ENCODE data around the gene SPDYE4.
"Not testable (repeated sequence)": the region's sequence is repeated elsewhere in the genome, so short reads cannot be mapped to it uniquely, and the experiment has no call there.

The SPDYE4 gene, protein sequence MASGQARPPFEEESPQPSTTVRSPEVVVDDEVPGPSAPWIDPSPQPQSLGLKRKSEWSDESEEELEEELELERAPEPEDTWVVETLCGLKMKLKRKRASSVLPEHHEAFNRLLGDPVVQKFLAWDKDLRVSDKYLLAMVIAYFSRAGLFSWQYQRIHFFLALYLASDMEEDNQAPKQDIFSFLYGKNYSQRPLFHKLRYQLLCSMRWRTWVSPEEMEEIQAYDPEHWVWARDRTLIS

DNA sequence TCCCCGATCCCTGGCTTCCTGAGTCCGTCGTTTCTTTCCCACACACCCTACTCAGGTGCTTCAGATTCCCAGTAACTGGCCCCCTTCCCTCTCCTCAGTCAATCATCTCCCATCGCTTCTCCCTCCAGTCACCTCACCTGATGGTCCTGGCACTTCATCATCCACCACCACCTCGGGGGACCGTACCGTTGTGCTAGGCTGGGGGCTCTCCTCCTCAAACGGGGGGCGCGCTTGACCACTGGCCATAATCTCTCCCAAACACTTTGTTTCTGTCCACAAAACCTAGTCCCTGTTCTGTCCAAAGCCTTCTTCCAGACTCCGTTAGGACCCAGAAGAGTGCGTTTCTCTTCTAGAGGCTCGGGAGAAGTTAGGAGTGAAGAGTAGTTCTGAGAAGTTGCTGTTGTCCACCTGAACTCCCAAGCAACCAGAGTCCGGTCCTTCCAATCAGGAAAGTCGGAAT, at the start of gene SPDYE4:
Gene SPDYE4 (minus strand): TSS at position 410 of the 460 bp plus-strand sequence. CDS start 164 bp downstream, at position 246.
- no peak for DNase-seq

DNA sequence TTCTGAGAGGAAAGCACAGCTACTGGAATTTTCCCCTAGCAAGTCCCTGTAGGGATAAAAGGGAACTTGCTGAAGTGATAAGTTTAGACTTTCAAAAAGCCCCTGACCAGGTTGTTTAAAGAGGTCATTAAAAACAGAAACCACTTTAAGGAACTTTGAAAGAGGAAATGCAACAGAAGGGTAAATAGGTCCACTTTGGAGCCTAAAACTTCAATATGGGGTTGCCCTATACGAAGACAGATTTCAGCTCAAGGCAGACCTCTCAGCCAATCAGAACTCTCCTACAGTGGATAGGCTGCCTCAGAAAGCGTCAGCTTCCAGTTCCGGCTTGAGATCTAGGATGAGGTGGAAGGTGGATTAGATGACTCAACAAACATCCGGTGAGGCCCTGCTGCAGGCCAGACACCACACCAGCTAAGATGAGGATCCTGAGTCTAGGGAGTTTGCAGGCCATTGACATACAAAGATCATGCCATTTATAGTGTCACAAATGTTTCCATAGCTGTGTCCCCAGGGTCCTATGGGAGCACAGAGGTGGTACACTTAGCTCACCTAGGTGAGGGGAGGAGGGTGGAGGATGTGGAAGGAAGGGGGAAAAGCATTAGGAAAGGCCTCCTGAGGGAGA, 48.7 kb upstream of the SPDYE4 start:
- DNase-seq, result no peak

- no peak for DNase-seq
Measured at GRCh38 chr17:8806253-8806925, 48.0 kb upstream of the SPDYE4 start.

GRCh38 chr17:8805396-8805795, 47.0 kb upstream of the SPDYE4 start:
- DNase-seq, result not testable (repeated sequence)

DNA sequence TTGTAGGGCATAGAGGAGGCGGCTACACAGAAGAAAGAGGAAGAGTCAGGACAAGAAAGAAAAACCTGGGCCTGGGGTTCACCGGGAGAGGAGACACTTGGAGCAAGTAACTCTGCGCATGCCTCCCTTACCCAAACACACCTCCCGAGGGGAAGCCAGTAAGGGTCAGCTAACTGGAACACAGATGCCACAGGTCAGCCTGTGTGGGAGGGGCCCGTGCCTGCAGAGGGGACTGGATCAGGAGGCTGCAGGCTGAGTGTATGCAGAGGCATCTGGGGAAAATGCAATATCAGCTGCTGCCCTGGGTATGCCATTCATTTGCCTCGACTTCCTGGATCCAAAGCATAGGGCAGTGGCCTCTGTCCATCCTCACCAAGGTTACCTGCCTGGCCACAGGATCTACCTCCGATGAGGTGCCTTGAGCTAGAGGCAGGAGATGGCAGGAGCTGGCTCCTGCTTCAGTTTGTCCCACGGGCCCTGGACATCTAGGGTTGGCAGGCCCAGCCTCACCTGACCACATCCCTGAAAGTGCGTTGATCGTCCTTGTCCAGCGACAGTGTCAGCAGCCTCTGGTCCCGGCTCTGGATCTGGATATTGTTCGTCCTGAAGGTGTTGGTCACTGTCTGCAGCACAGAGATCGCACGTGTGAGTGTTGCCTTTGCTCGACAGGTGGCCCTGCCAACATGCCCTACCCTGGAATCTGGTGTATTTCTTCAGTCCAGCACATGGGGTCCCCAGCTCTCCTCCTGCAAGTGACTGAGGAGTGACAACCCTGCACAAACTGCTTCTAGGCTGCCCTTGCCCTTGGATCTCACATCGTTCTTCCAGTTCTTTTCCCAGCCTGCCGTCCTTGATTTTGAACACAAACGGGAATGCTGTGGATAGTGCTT, 45.4 kb upstream of the SPDYE4 start:
- DNase-seq, result no peak

- DNase-seq, result no peak
Measured at GRCh38 chr17:8801135-8801840, 42.9 kb upstream of the SPDYE4 start.

DNA sequence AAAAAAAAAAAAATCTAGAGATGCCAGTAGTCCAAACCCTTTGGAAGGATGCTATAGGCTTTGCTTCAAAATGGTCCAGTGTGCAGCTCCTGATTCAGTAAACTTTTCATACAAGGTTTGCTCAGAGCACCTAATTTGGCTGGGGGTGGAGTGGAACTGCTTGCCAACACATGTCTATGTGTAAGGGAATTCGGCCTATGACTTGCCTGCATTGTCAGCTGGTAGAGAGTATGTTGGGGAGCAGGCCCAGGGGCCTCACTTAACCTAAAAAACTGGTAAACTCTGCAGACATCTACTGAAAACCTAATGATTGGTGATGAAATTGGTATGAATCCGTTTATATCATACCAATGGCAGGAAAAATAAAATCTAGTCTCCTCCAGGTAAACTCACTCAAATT, 42.3 kb upstream of the SPDYE4 start:
- DNase-seq, result no peak

DNA sequence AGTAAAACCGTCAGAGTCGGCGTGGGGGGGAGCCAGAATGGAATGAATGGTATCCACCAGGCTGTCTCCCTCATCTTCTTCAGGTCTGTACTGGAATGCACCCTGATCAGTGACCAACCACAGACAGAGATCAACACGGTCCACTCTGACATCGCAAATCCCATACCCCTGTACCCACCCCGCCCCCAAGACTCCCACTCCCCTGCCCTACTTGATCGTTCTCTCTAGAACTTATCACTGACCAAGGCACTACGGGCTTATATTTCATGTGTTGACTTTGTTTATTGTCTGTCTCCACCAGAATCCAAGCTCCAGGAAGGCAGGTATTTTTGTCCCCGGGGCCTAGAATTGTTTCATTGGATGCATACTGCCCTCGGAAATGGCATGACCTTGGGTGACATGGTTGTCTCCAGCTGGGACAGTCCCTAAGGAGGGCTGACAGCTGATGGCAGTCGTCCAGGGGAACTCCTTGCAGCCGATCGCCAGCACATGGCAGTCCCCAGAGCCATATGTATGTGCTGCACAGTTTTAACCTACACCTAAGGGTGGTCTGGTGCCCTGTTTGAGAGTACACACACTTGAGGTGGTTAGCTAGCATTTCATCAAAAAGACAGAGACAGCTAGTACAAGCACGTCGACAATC, 41.3 kb upstream of the SPDYE4 start:
- DNase-seq, result no peak

DNA sequence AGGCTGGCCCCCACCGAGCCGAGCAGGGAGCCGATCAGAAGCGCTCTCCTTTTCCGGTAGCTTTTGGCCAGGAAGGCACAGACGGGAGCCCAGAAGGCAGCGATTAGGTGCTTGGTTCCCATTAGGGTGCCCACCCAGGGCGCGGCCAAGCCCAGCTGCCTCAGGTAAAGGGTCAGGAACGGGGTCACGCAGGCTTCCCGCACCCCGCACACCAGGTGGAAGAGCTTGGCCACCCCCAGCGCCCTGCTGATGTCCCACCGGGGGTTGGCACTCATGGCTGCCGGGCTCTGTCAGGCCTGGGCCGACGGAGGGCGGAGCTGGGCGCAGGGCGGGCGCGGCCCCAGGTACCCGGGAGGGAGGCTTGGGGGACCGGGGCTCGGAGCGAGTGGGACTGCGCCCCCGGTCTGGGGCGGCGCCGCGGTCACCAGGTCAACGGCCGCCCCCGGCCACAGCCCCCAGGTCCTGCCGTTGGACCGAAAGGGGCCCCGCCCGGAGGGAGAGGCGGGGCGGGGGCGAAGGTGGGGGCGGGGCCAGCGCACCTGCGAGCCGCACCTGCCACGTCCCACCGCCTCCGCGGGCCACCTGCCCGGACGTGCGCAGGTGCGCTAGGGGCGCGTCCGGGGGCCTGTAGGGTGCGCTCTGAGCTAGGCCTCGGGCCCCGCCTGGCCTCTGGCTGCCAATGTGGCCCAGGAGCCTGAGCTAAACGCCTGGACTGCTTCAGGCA, 40.7 kb upstream of the SPDYE4 start, which contains the start of gene MFSD6L:
Gene MFSD6L (minus strand): TSS at position 520 of the 724 bp plus-strand sequence. CDS start 245 bp downstream, at position 275.
- DNase-seq, result no peak

DNA sequence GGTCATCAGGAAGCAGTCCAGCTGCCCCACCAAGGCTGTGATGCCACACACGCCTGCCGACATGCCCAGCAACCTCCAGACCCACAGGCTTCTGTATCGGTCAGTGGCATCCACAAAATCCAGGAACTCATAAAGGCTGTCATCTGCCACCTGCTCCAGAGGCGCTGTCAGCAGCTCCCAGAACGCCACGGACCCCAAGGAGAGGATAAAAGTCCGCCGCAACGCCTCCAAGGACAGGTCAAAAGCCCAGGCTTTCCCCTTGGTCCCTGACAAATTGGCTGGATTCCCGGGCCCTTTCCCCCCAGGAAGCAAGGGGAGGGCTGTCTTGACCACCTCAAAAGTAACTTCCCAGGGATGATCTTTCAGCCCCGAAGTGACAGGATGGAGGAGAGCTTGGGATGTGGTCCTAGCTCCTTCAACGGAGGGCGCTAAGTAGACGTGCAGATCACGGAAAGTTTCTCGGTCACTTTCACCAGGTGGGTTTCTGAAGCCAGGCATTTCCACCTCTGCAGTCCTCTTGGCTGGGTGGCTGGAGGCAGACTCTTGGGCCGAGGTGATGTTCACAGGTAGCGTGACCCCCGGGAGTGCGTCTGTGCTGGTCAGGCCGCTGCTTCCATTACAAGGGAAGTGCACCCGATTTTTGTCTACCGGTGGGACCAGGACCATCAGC, 40.0 kb upstream of the SPDYE4 start:
- DNase-seq, result no peak

DNA sequence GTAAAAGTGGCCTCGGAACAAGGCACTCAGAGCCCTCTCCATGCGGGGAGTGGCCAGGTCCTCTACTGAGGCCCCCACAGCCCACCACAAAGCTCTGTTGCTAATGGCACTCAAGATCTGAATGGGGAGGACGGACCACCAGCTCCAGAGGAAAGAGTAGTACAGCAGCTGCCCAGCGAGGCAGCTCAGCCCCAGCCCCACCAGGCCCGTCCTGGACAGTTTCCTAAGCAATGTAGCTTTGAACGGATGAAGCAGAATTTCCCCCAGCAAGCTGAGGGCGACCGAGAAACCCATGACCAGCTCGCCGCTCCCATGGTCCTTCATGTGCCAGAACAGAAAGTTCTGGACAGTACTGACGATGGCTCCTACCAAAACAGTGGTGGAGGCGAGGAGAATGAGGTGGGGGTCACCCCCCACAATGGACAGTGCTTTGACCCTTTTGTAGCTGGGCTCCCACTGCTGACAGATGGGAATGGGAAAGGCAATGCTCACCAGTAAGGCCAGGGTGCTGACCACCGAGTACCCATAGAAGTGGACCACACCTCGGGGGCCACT, 39.4 kb upstream of the SPDYE4 start:
- DNase-seq, result no peak

- DNase-seq, result no peak
Measured at GRCh38 chr17:8794636-8795035, 36.3 kb upstream of the SPDYE4 start.

DNA sequence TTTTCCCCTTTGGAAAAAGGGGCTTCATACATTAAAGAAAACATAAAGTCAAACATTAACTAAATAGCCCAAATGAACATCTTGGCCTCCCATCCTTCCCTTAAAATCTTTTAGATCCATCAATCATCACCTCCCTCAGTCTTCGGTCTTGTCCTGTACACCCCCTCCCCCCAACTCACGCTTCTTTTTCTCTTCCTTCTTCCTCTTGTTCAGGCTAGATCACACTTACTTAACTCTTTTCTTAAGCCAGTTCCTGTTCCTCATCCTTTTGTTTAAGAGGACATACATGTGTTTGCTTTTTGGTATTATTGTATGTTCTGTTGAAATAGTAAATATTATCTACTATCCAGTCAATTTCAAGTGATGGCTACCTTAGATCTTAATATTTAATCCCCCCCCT, 35.3 kb upstream of the SPDYE4 start:
- DNase-seq, result no peak

- DNase-seq, result no peak
Measured at GRCh38 chr17:8792646-8793045, 34.3 kb upstream of the SPDYE4 start.

- DNase-seq, result no peak
Measured at GRCh38 chr17:8791910-8792270, 33.5 kb upstream of the SPDYE4 start.

- DNase-seq, result no peak
Measured at GRCh38 chr17:8791248-8791909, 33.0 kb upstream of the SPDYE4 start.

- DNase-seq, result no peak
Measured at GRCh38 chr17:8789743-8790142, 31.4 kb upstream of the SPDYE4 start.

DNA sequence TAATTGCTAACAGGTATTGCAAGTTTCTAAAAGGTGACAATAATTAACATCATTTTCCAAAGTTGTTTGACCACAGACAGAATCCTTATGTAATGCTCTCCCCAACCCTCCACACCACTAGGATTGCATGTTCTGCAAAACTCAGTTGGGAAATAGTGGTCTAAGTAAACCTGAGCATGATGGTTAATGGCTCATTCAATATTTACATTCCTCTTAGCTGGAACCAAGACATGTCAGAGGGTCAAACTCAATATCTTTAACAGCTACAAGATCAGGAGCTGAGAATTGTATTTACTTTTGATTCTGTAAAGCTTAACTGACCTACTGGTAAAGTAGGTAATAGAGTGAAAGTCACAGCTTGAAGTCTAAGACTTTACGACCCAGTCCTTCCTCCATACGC, 30.7 kb upstream of the SPDYE4 start:
- DNase-seq, result no peak

DNA sequence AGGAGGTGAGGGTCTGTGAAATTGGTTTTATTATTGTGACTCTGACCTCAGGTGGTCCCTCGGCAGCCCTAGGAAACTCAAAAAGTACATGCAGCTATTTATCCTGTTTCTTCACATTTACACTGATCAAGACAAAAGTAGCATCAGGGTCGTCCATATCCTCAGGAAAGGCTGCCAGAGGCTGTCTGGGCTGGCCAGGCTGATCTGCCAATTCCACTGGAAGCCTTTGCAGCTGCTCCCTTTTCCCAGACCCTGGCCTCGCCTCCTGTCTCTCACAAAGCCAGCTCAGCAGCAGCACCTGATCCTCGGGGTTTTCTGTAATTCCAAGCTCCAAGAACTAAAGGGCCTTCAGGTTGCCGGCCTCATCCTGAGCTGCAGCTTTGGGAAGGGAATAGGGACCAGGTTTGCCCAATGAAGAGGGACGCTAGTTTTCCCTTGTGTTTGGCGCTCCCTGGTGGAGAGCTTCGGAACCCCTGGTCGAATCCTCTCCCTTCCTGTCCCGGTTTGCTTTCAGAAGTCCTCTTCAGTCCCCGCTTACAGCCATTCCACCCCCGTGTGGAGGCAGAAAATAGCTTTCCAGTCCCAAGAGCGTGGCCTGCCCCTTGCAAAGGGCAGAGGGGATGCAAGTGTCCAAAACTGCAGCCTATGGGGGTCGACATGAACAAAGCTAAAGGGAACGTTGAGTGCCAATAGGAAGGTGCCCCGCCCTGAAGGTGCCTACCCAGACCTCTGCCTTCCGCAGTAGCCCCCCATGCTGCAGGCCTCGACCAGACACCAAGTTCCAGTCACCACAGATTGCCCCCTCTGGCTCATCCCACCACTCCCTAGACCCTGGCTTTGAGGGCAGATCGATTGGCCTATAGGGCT, 27.4 kb upstream of the SPDYE4 start:
- peak; percentile 80 for DNase-seq
